NCI-H146 treated with DMSO at 0.1 percent for 48 hours (cell line): ENCODE data around the gene IGFALS.

Experiments
- DNase-seq: peaks from one replicate; lab custom pipeline; 2025; ENCODE audit not compliant: unreplicated experiment; lab: John Stamatoyannopoulos, UW

Gene IGFALS

GRCh38 chr16:1793578-1794220 is at the start of gene IGFALS:
TSS of gene IGFALS (minus strand) at chr16:1793705. CDS start at chr16:1793652, 53 bp downstream.
- no peak for DNase-seq

GRCh38 chr16:1839554-1839953 is 46.0 kb upstream of the IGFALS start:
- no peak for DNase-seq

DNA sequence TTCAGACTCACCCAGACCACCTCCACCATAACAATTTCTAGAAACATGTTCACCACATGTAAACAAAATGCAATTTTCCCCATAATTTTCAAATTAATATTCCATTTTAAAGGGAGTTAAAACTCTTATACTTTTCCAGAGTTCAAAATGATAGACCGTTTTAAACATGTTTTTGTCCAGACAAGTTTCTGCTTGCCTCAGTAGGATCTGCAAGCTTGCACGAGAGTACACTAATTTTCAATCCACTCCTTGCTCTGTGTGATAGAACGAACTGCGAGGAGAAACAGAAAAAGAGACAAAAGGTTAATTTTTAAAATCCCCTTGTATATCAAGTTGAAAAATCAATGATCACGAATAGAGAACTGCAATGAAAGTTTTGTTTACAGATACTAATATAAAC is 40.6 kb upstream of the IGFALS start:
- no peak for DNase-seq

DNA sequence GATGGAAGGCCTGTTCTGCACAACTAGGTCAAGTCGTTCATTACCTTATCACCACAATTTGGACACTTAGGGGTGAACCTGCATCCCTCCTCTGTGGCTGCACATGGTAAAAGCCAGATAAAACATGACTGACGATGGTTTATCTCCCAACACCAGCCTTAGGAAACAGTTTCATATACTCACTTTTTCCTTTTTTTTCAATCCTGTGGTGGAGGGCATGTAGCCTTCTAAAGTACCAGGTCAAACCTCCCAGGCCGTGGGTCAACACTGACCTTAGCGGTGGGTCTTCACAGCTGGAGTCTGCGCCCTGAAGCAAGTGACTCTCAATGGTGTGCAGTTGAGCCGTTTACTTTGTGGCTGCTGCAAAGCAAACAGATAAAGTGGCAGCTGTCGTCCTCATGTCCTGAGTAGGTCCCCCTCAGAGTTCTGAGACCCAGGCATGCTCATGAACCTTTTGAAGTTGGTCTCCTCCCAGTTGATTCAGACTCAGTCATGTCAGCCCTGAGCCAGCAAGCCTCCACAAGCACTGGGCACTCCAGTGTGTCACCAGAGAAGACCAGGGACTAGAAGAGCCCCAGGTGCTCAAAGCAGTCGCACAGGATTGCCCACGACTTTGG is 39.4 kb upstream of the IGFALS start:
- DNase-seq, result peak; percentile 87

- no peak for DNase-seq
Measured at GRCh38 chr16:1831186-1832075, 37.9 kb upstream of the IGFALS start.

- no peak for DNase-seq
Measured at GRCh38 chr16:1830213-1830612, 36.7 kb upstream of the IGFALS start.

DNA sequence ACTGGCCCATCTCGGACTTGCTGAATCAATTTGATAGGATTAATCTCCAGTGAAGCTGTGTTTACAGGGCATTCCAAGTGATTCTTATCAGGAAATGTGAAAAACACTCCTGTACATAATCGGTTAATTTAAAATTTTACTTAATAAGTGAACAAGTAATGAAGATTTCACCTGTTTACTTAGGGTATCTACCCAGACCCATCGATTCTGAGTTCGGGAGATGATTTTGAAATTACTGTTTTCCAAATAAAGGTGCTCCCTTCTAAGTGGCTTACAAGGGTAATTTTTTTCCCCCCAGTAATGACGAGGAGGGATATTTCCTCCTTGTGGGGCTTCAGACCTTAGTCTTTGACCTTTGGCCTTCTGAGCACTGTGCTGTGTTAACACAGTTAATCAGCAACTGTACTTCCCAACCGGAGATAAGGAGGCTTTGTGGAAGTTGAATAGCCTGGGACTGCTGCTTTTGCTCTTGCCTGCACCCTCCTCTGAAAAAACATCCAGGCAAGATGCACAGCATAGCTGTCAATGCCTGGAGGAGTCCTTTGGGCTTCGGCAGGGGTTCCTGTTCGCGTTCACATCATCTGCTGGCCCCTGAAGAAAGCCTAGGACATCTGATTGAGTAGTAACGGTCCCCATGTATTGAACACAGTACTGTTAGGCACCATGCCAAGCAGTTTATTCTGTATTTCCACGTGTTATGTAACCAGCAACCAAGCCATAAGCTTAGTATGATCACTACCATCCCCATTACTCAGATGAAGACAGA is 35.3 kb upstream of the IGFALS start:
- no peak for DNase-seq

DNA sequence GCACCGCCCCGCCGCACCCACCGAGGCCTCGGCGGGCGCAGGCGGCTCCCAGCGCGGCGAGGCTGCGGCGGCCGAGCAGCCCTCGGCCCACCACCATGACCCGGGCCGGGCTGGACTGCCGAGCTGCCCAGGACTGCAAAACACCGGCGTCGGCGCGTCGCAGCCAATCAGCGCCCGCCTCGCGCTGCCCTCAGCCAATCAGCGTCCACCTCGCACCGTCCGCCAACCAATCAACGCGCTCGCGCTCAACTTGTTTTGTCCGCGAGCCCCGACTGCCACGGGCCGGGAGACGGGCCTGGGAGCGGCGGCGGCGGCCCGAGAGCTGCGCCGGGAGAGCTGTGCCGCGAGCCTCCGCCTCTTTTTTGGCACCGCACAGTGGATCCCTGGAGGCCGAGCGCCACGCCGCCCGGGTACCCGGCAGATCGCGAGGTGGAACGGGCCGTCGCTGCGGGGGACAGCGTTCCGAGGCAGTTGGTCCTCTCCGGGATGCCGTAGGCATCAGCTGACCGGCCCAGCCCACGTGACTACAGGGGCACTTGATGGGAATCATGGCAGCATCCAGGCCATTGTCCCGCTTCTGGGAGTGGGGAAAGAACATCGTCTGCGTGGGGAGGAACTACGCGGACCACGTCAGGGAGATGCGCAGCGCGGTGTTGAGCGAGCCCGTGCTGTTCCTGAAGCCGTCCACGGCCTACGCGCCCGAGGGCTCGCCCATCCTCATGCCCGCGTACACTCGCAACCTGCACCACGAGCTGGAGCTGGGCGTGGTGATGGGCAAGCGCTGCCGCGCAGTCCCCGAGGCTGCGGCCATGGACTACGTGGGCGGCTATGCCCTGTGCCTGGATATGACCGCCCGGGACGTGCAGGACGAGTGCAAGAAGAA is 33.4 kb upstream of the IGFALS start, which contains the start of the genes FAHD1 and HAGH:
FAHD1 (plus strand) TSS at position 516 of the 883 bp plus-strand sequence; CDS start at position 549, 33 bp downstream.
HAGH (minus strand) TSS at position 135 of the 883 bp plus-strand sequence; CDS start at position 97, 38 bp downstream.
- peak; percentile 89 for DNase-seq

- no peak for DNase-seq
Measured at GRCh38 chr16:1825864-1826690, 32.6 kb upstream of the IGFALS start.

- DNase-seq, result no peak
Measured at GRCh38 chr16:1825381-1825863, 31.9 kb upstream of the IGFALS start.

DNA sequence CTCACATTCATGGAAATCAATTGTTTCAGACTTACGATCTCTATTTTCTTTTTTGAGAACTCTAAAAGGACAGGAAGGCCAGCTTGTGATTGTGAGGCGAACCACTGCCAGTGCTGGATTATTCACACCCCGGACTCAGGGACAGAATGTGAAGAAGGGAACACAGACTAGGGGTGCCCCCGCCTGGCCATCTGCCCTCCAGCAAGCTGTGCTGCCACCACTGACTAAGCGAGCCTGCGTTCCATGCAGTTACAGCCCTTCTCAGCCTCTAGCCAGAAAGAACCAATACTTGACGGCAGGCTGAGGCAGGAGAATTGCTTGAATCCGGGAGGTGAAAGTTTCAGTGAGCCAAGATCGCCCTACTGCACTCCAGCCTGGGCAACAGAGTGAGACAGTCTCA is 30.3 kb upstream of the IGFALS start:
- DNase-seq, result no peak

- DNase-seq, result no peak
Measured at GRCh38 chr16:1822801-1823200, 29.3 kb upstream of the IGFALS start.

GRCh38 chr16:1821861-1822611 is 28.5 kb upstream of the IGFALS start:
- no peak for DNase-seq

DNA sequence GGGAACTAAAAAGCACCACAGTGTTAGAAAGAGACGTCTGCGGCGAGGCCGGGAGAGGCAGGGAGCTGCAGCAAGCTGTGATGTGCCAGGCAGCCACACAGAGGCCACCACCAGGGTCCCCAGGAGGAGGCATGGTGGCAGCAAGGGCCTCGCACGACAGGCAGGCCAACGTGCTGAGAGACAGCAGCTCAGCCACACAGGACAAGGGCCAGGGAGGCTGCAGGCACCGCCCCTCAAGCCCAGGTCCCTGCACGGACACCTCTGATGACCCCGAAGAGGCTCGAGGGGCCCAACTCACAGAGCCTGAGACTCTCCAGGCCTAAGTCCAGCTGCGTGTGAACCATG is 27.4 kb upstream of the IGFALS start:
- no peak for DNase-seq

GRCh38 chr16:1820096-1820945 is 26.8 kb upstream of the IGFALS start:
- DNase-seq, result no peak

- DNase-seq, result no peak
Measured at GRCh38 chr16:1819611-1820010, 26.1 kb upstream of the IGFALS start.

DNA sequence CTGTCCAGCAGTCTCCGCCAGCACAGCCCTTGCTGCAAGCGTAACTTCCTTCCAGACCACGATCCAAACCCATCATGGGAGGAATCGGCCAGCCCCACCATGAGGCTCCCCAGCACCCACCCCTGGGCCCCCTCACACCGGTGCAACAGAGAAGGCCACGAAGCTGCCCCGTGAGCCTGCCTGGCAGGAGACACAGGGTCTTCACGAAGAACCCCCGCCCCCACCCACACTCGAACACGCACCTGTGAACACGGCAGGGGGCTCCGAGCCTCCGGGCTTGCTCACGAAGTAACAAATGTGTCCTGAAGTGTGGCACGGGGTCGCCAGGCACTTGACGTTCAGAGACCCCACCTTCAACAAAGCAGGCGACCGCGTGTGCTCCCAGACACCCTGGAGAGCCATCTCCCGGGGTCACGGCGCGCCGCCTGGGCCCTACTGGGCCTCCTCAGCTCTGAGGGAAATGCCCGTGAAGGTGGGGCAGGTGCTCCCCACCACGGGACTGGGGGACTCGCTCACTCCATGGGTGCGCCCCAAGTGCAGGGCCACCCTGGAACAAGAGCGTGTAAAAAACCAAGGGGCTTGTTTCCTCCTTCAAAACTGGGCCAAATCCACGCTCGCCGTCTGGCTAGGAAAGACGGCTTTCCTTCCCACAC is 25.5 kb upstream of the IGFALS start:
- no peak for DNase-seq
